Measurements from ENCODE around the gene ASXL1.
"Not testable (repeated sequence)": the region's sequence is repeated elsewhere in the genome, so short reads cannot be mapped to it uniquely, and the experiment has no call there.

The ASXL1 gene

DNA sequence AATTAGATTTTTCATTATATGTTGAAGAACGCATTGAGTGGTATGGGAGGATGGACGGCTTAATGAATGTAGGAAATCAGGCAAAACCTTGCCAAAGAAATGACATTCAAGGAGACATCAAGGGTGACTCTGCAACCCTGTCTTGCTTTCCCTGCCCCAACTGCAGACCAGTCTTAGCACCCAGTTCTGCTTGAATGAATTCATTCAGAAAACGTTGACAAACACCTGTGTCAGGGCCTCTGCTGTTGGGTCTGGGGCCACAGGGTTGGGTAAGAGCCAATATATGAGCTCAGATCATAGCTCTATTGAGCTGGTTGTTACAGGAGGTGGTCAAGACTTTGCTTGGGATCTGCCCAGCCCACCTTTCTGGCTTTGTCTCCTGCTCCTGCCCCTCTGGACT is 7.7 kb upstream of the ASXL1 start:
- TF ChIP-seq, protein P1, sequence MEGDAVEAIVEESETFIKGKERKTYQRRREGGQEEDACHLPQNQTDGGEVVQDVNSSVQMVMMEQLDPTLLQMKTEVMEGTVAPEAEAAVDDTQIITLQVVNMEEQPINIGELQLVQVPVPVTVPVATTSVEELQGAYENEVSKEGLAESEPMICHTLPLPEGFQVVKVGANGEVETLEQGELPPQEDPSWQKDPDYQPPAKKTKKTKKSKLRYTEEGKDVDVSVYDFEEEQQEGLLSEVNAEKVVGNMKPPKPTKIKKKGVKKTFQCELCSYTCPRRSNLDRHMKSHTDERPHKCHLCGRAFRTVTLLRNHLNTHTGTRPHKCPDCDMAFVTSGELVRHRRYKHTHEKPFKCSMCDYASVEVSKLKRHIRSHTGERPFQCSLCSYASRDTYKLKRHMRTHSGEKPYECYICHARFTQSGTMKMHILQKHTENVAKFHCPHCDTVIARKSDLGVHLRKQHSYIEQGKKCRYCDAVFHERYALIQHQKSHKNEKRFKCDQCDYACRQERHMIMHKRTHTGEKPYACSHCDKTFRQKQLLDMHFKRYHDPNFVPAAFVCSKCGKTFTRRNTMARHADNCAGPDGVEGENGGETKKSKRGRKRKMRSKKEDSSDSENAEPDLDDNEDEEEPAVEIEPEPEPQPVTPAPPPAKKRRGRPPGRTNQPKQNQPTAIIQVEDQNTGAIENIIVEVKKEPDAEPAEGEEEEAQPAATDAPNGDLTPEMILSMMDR (IDR thresholded peaks at IDR 0.05): no peak
- no peak overlapping the region for H3K27ac ChIP-seq
- H3K4me3 ChIP-seq: no peak overlapping the region
- DNase-seq (ENCODE audit: low spot score): no peak

DNA sequence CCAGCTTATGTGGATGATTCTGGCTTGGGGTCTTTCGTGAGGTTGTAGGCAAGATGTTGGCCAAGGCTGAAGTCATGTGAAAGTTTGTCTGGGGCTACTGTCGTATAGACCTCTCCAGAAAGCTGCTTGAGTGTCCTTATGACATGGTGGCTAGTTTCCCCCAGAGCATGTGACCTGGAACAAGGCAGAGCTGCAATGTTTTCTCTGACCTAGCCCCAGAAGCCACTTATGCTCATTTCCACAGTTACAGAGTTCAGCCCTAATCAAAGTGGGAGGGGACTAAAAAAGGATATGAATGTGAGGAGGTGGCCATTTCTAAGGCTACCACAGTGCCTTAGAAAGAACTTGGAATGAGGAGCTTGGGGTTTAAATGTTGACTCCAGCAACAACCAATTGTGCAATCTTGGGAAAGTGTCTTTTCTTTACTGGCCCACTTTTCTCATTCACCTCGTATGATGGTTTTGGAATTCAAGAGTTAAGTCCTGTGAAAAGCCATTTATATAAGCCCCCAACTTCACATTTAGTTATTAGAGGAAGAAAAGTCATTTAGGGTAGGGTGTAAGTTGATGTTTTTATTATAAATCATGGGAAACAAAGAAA is 5.9 kb upstream of the ASXL1 start:
- Histone ChIP-seq H3K27ac (no peak overlapping the region), H3K4me3 (no peak overlapping the region)
- DNase-seq (ENCODE audit: low spot score): no peak
- TF ChIP-seq, protein P1 (IDR thresholded peaks at IDR 0.05): no peak

GRCh38 chr20:32353848-32354496 is 4.2 kb upstream of the ASXL1 start:
- Histone ChIP-seq H3K27ac (no peak overlapping the region), H3K4me3 (no peak overlapping the region)
- TF ChIP-seq, protein P1 (IDR thresholded peaks at IDR 0.05): no peak
- DNase-seq (ENCODE audit: low spot score): no peak

- no peak overlapping the region for H3K4me3 ChIP-seq
- no peak for DNase-seq (ENCODE audit: low spot score)
- TF ChIP-seq, protein P1 (IDR thresholded peaks at IDR 0.05): no peak
- no peak overlapping the region for H3K27ac ChIP-seq
Observed at GRCh38 chr20:32354592-32355416, 3.3 kb upstream of the ASXL1 start.

GRCh38 chr20:32355417-32355841 is 2.7 kb upstream of the ASXL1 start:
- H3K27ac ChIP-seq: no peak overlapping the region
- TF ChIP-seq, protein P1 (IDR thresholded peaks at IDR 0.05): no peak
- DNase-seq (ENCODE audit: low spot score): no peak

GRCh38 chr20:32355907-32356621 is 2.1 kb upstream of the ASXL1 start:
- DNase-seq (ENCODE audit: low spot score); H3K27ac ChIP-seq; H3K4me3 ChIP-seq: not testable (repeated sequence)

More at GRCh38 chr20:32355417-32355841, 2.7 kb upstream of the ASXL1 start:
- H3K4me3 ChIP-seq: no peak overlapping the region

Measured in coronary artery (tissue), 2 donors.